Breast epithelium (tissue), 3 donors: Measurements from ENCODE around the gene ECSCR.

Source experiments
- CTCF ChIP-seq, 3 donors: fragments of 450-650 bp; IDR thresholded peaks; one replicate each; pipeline ENCODE4 v1.5.1; 2016 to 2017; ENCODE audit warnings: antibody characterized with exemption in 3 of 3, mild to moderate bottlenecking in 3 of 3, moderate library complexity in 3 of 3
- POLR2A ChIP-seq: fragments of 450-650 bp; IDR thresholded peaks from one replicate; pipeline ENCODE4 v1.6.1; 2016; ENCODE audit warnings: antibody characterized with exemption, mild to moderate bottlenecking, moderate library complexity

GRCh38 chr5:139413963-139414362, 48.6 kb downstream of the ECSCR start:
- TF ChIP-seq CTCF (IDR thresholded peaks at IDR 0.05) (no peak), POLR2A (no peak)
